ENCODE results near the gene MROH7. TPM values are rescaled to one million over a fixed set of nuclear protein-coding genes. Genes with fewer than 3 reads are reported as not detected.

The MROH7 gene
- total RNA-seq: 0.28 TPM in 1 of 2 replicates, not detected in the other

DNA sequence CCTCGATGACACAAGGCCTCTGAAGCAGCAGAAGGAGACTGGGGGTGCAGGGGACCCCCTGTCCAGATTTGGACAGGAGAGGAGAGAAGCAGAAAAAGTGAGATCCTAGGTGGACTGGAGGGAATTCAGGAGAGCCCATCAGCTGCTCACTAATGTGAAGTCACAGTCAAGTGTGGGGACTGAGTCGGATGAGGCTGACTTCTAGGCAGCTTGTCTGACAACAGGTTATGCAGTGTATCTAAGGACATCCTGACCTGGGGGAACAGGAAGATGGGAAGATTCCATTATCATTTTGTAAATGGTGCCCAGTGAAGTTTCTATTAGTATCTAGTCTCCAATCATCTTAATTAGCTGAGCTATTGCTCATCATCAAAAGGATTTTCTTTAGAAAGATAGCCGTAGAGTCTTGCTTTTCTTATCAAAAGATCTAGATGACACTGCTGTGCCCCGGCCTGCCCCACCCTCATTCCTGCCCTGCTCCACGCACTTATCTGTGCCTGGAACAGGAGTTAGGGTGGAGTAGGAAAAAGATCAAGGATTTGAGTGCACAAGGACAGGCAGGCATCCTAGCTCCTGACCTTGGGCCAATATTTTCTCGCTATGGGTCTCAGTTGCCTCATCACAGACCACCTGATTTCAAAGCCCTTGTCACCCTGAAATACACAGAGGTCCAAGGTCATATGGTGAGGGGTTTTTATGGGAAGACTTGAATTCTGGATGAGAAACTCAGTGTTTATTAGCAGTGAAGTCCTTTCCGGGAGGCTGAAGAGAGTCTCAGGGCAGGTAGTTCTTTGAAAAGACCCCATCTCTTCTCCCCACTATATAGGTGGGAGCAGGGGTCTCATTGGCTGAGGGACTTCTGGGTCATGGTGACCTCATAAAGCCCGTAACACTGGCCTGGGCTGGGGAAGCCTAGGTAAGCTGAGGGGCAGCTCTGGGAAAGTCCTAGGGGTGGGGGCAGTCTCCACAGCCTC lies at the start of gene MROH7:
Gene MROH7, plus strand, starts transcription at position 924 of the 974 bp plus-strand sequence. CDS start 11,141 bp downstream, outside the sequence.

DNA sequence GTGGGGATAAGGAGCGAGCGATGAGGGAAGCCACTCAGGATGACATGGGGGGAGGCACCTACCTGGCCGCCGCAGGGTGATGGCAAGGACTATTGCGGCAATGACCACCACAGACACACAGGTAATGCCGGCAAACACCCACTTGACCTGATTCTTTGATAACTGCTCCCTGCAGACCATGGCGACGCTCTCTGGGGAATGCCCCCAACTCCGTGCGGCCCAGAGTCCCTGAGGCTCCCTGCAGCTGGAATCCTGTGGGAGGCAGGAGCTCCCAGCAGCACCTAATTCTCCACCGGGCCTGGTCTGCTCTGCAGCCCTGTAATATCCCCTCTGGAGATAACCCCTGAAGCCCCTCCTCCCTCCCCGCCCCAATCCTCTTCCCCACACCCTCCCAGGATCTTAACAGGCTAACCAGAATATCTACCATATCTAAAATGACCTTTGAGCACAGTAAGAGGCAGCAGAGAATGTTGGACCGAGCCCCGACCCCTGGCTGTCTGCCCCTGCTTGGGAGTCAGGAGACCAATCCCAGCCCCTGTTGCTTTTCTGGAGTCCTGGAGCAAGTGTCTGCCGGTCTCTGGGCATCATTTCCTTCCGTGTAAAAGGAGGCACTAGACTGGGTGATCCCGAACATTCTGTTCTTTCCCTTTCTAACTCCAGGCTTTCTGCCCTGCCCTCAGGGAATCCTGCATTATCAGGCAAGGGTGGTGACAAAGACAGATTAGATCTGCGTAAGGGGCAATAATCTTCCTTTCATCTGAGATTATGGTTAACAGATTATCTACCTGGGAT lies 18.2 kb upstream of the MROH7 start, which contains the start of gene FAM151A:
Gene FAM151A, minus strand, starts transcription at position 310 of the 792 bp plus-strand sequence. Its CDS starts 130 bp downstream, at position 180.

DNA sequence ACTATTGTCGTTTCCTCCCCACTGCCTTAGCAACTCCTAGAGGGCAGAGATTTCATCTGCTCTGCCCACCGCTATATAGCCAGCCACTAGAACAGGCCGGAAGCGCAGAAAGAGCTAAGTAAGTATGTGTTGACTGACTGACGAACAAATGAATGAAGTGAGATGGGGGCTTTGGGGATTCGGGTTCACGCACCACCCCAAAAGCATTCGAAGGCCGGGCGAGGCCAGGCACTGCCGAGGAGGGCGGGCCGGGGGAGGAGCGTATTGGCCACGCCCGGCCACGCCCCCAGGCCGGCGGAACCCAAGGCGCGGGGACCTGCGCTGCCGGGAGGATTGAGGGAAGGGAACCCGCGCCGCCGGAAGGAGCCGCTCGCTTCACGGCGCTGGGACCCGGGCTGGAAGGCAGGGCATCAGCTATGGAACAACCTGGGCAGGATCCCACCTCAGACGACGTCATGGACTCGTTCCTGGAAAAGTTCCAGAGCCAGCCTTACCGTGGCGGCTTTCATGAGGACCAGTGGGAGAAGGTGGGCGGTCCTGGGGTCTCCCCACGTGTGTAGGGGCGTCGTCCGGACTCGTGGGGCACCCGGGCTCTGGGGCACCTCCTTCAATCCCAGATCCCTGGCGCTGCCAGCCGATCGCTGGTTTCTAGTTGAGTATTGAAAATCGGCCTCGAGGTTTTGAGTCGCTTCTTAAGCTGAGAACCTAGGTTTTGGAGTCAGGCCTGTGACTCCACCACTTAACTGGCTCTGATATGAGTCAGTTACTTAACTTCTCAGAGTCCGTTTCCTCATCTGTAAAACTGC lies 74.1 kb downstream of the MROH7 start, which contains the start of gene TTC4:
Gene TTC4, plus strand, starts transcription at position 369 of the 806 bp plus-strand sequence. Its CDS starts 48 bp downstream, at position 417.

Other genes with a start within 250 kb of the MROH7 start
- gene SSBP3, start 235.4 kb upstream of the MROH7 start, total RNA-seq: 5.9 and 10.0 TPM in 2 replicates
- 2.3 and 4.4 TPM in 2 replicates for gene ACOT11, start 93.6 kb upstream of the MROH7 start, total RNA-seq
- gene FAM151A, start 18.3 kb upstream of the MROH7 start, total RNA-seq: not detected in 2 replicates
- gene TTC4, start 74.1 kb downstream of the MROH7 start, total RNA-seq: 25.4 and 30.9 TPM in 2 replicates
- 4.4 and 5.1 TPM in 2 replicates for gene PARS2, start 122.7 kb downstream of the MROH7 start, total RNA-seq
- gene TTC22, start 159.5 kb downstream of the MROH7 start, total RNA-seq: not detected in 2 replicates
- gene DHCR24, start 245.4 kb downstream of the MROH7 start, total RNA-seq: 46.2 and 97.6 TPM in 2 replicates